HG03159 (cell line): ENCODE measurements around the gene PGAM4.
"Not testable (repeated sequence)": the region's sequence is repeated elsewhere in the genome, so short reads cannot be mapped to it uniquely, and the experiment has no call there.

ENCODE experiments used
- ATAC-seq: cut with Tn5 transposase; IDR thresholded peaks from one replicate; pipeline ENCODE4 v1.9.1; 2021; ENCODE audit warnings: mild to moderate bottlenecking, moderate library complexity; ENCODE audit not compliant: unreplicated experiment

Gene PGAM4

DNA sequence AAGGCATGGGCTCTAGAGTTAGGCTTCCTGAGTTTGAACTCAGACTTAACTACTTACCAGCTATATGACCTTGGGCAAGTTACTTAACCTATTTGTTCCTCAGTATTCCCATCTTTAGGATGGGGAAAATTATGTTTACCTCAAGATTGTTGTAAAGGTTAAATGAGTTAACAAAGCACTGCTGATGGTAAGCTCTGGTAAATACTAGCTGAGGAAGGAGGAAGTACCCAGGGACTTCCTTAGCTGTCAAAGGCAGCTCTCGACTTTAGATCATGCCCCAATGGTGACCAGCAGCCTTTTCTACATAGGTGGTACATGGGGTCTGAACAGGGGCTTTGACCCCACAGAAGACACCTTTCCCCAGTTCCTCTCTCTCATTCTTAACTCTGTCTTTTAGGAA lies 38.9 kb downstream of the PGAM4 start:
- no peak for ATAC-seq

DNA sequence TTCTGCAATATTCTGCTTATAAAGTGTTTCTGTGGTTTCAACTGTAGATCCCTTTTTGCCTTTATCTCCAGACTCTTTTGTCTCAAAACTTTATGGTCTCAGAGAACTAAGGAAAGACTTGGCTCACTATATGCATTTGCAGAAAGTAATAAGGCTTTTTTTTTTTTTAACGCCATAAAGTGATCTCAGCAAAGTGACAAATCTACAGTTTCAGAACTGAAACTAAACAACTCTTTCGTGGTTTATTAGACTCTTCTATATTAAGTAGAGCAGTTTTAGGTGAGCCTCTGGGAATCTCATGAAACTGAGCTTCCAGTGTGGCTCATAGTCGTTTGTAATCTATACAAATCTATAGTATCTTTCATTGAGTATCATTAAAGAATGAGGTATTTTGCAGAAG lies 43.7 kb downstream of the PGAM4 start:
- no peak for ATAC-seq

GRCh38 chrX:77924320-77924859 lies 45.0 kb downstream of the PGAM4 start:
- ATAC-seq, result no peak

DNA sequence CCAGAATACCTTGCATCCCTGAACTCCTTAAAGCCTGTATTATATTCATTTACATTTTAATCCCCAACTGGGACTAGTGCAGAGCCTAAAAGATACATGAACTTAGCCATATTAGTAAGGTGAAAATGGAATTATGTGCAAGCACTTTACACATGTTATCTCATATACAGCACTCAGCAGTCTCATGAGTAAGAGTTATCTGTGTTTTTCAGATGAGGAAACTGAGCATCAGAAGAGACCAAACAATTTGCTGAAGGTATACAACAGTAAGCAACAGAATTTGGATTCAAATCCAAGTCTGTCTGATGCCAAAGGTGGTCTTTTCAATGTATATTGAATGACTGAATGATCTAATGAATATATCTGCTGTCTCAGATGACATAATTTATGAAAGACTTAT lies 46.7 kb downstream of the PGAM4 start:
- no peak for ATAC-seq

GRCh38 chrX:77919370-77919769 lies 50.1 kb downstream of the PGAM4 start:
- not testable (repeated sequence) for ATAC-seq

GRCh38 chrX:77918568-77918967 lies 50.9 kb downstream of the PGAM4 start:
- ATAC-seq, result no peak
